Right cardiac atrium (tissue), 5 donors: Measurements from ENCODE around the gene CFAP43. TPM values are rescaled to one million over a fixed set of nuclear protein-coding genes. Genes with fewer than 3 reads are reported as not detected.

Source experiments
- ATAC-seq, 2 donors: fragments of 200-7000 bp; cut with Tn5 transposase; one replicate each; pipeline versions ENCODE4 v1.8.0 to v1.9.1; 2020; ENCODE audit warnings: moderate library complexity in 2 of 2, mild to moderate bottlenecking in 1 of 2
- DNase-seq, 3 donors: peaks; one replicate each; pipeline ENCODE4 v3.0.0-alpha.2; 2020
- H3K27ac ChIP-seq: one replicate; pipeline ENCODE4 v1.5.1; 2013; ENCODE audit warnings: mild to moderate bottlenecking, low read length, control low read depth, moderate library complexity
- H3K27me3 ChIP-seq: one replicate; pipeline ENCODE4 v1.6.1; 2013; ENCODE audit not compliant: control insufficient read depth, insufficient read depth
- H3K4me1 ChIP-seq: one replicate; pipeline ENCODE4 v1.6.1; 2013; ENCODE audit warnings: low read length; ENCODE audit not compliant: control insufficient read depth, insufficient read depth
- H3K4me3 ChIP-seq: one replicate; pipeline ENCODE4 v1.5.1; 2013; ENCODE audit warnings: low read length, control low read depth
- H3K9me3 ChIP-seq: one replicate; pipeline ENCODE4 v1.6.1; 2013; ENCODE audit warnings: low read length; ENCODE audit not compliant: control insufficient read depth
- WGBS: extraction: QIAGEN DNeasy Blood & Tissue Kit; methylation state at CpG from one replicate; pipeline ENCODE4 v1.1.7; 2013; 5-methylcytosine and 5-hydroxymethylcytosine counted together
- intact Hi-C, 4 donors: fragments of 100-400 bp; cut with DNase I; formaldehyde crosslinking; loops; one replicate each; pipeline versions ENCODE4 v1.11.0 to v1.14.0; 2022 to 2023
- polyA plus RNA-seq: library from polyadenylated mRNA; stranded (reverse); fragments of 200-250 nt; gene quantifications from one replicate; pipeline ENCODE4 v1.2.3, GENCODE V29; 2013
- total RNA-seq, 4 donors: library from RNA; stranded (reverse); fragmentation: NEBNext Ultra II Directional; extraction: Animal tissue kit (Norgen Biotek cat#: 25700); gene quantifications; one replicate each; pipeline ENCODE4 v1.2.1, GENCODE V29; 2021
- donor health status: healthy with polysubstance abuse.
- donor health status: DM: no; HTN: yes; CAD: no.
- donor health status: DM: no; HTN: no; CAD: no.
- donor health status: DM: no; HTN: yes; CAD: no; lungs with severe emphysema.
- donor health status: DM: yes; HTN: yes; CAD: no.

Gene CFAP43
- total and polyA plus RNA-seq, 5 donors = 0.09 to 0.35 (median 0.18) TPM

GRCh38 chr10:104170610-104171254 lies 61.4 kb downstream of the CFAP43 start:
- intact Hi-C loops = no loop called here
- no peak overlapping the region for H3K27ac ChIP-seq
- DNase-seq (no peak), ATAC-seq (no peak)
- H3K27me3 ChIP-seq = no peaks in the 10 kb centered on the region
- 87% methylated on average over 5 of the region's 5 CpGs for WGBS
- no peak overlapping the region for H3K4me3 ChIP-seq
- H3K4me1 ChIP-seq = no peaks in the 10 kb centered on the region
- H3K9me3 ChIP-seq = no peaks in the 10 kb centered on the region

GRCh38 chr10:104155591-104155990 lies 76.6 kb downstream of the CFAP43 start:
- no peak for DNase-seq
- WGBS = 76% methylated on average over 2 of the region's 2 CpGs
- Histone ChIP-seq H3K4me1 (no peaks in the 10 kb centered on the region), H3K4me3 (no peak overlapping the region), H3K27me3 (no peaks in the 10 kb centered on the region), H3K9me3 (no peaks in the 10 kb centered on the region), H3K27ac (no peak overlapping the region)
- ATAC-seq = no peak
- intact Hi-C loops = no loop called here

- intact Hi-C loops = no loop called here
- no peak overlapping the region for H3K4me3 ChIP-seq
- no peak for DNase-seq
- no peak for ATAC-seq
- no peaks in the 10 kb centered on the region for H3K9me3 ChIP-seq
- no peaks in the 10 kb centered on the region for H3K4me1 ChIP-seq
- H3K27me3 ChIP-seq = no peaks in the 10 kb centered on the region
- no peak overlapping the region for H3K27ac ChIP-seq
Observed at GRCh38 chr10:104151737-104152136, 80.4 kb downstream of the CFAP43 start.

- no peaks in the 10 kb centered on the region for H3K9me3 ChIP-seq
- ATAC-seq (no peak), DNase-seq (no peak)
- no peak overlapping the region for H3K4me3 ChIP-seq
- H3K27me3 ChIP-seq = no peaks in the 10 kb centered on the region
- intact Hi-C loops = no loop called here
- no peak overlapping the region for H3K27ac ChIP-seq
- no peaks in the 10 kb centered on the region for H3K4me1 ChIP-seq
Observed at GRCh38 chr10:104150139-104150538, 82.0 kb downstream of the CFAP43 start.

- Histone ChIP-seq H3K9me3 (no peaks in the 10 kb centered on the region), H3K4me1 (no peaks in the 10 kb centered on the region), H3K27ac (no peak overlapping the region), H3K27me3 (no peaks in the 10 kb centered on the region), H3K4me3 (no peak overlapping the region)
- WGBS = 81% methylated on average over 1 of the region's 1 CpG
- intact Hi-C loops = no loop called here
- DNase-seq (no peak), ATAC-seq (no peak)
Observed at GRCh38 chr10:104146882-104147281, 85.3 kb downstream of the CFAP43 start.

- Histone ChIP-seq H3K4me3 (no peak overlapping the region), H3K4me1 (no peaks in the 10 kb centered on the region), H3K27me3 (no peaks in the 10 kb centered on the region), H3K9me3 (no peaks in the 10 kb centered on the region), H3K27ac (no peak overlapping the region)
- DNase-seq = no peak
- 64% methylated on average over 4 of the region's 4 CpGs for WGBS
- intact Hi-C loops = no loop called here
- ATAC-seq = no peak
Observed at GRCh38 chr10:104144931-104145330, 87.2 kb downstream of the CFAP43 start.

- Histone ChIP-seq H3K4me1 (no peaks in the 10 kb centered on the region), H3K27ac (no peak overlapping the region), H3K27me3 (no peaks in the 10 kb centered on the region), H3K9me3 (no peaks in the 10 kb centered on the region), H3K4me3 (no peak overlapping the region)
- 73% methylated on average over 3 of the region's 3 CpGs for WGBS
- ATAC-seq = no peak
- no peak for DNase-seq
- intact Hi-C loops = no loop called here
Observed at GRCh38 chr10:104143829-104144228, 88.3 kb downstream of the CFAP43 start.

- Histone ChIP-seq H3K27me3 (no peaks in the 10 kb centered on the region), H3K4me1 (no peaks in the 10 kb centered on the region), H3K27ac (no peak overlapping the region), H3K4me3 (no peak overlapping the region), H3K9me3 (no peaks in the 10 kb centered on the region)
- ATAC-seq (no peak), DNase-seq (no peak)
- WGBS = 25% methylated on average over 1 of the region's 1 CpG
- intact Hi-C loops = no loop called here
Observed at GRCh38 chr10:104142081-104142480, 90.1 kb downstream of the CFAP43 start.

- no peak overlapping the region for H3K27ac ChIP-seq
- no peak overlapping the region for H3K4me3 ChIP-seq
- H3K9me3 ChIP-seq = no peaks in the 10 kb centered on the region
- DNase-seq (no peak), ATAC-seq (no peak)
- no peaks in the 10 kb centered on the region for H3K27me3 ChIP-seq
- 67% methylated on average over 5 of the region's 5 CpGs for WGBS
- intact Hi-C loops = no loop called here
- H3K4me1 ChIP-seq = no peaks in the 10 kb centered on the region
Observed at GRCh38 chr10:104139221-104139620, 92.9 kb downstream of the CFAP43 start.

- no peaks in the 10 kb centered on the region for H3K4me1 ChIP-seq
- 94% methylated on average over 6 of the region's 6 CpGs for WGBS
- ATAC-seq = no peak
- no peaks in the 10 kb centered on the region for H3K9me3 ChIP-seq
- H3K27ac ChIP-seq = no peak overlapping the region
- intact Hi-C loops = no loop called here
- H3K27me3 ChIP-seq = no peaks in the 10 kb centered on the region
- no peak for DNase-seq
- H3K4me3 ChIP-seq = no peak overlapping the region
Observed at GRCh38 chr10:104138131-104138530, 94.0 kb downstream of the CFAP43 start.

- ATAC-seq = no peak
- intact Hi-C loops = no loop called here
- peaks cover 3% of the 10 kb centered on the region for H3K4me1 ChIP-seq
- no peak for DNase-seq
- H3K27me3 ChIP-seq = no peaks in the 10 kb centered on the region
- H3K9me3 ChIP-seq = no peaks in the 10 kb centered on the region
- 50% methylated on average over 3 of the region's 3 CpGs for WGBS
- H3K27ac ChIP-seq = no peak overlapping the region
- H3K4me3 ChIP-seq = no peak overlapping the region
Observed at GRCh38 chr10:104130041-104130440, 102.1 kb downstream of the CFAP43 start.

GRCh38 chr10:104128214-104128613 lies 104.0 kb downstream of the CFAP43 start:
- intact Hi-C loops = loop anchor here in 1 of 4 donors (10.0 kb wide), 1 partner anchor 243 kb away; no protein-coding TSS in a partner anchor
- ATAC-seq = no peak
- WGBS = 86% methylated on average over 2 of the region's 2 CpGs
- Histone ChIP-seq H3K27ac (no peak overlapping the region), H3K4me3 (no peak overlapping the region), H3K4me1 (peaks cover 3% of the 10 kb centered on the region), H3K9me3 (no peaks in the 10 kb centered on the region), H3K27me3 (no peaks in the 10 kb centered on the region)
- no peak for DNase-seq
